HCT116 (cell line): ENCODE measurements around the gene RAB42. TPM values are rescaled to one million over a fixed set of nuclear protein-coding genes. Genes with fewer than 3 reads are reported as not detected.
"Not testable (repeated sequence)": the region's sequence is repeated elsewhere in the genome, so short reads cannot be mapped to it uniquely, and the experiment has no call there.

Experiments used
- ATAC-seq: fragments of 200-7000 bp; cut with Tn5 transposase; 2 replicates; pipeline ENCODE4 v1.9.1; 2020; ENCODE audit warnings: mild to moderate bottlenecking, moderate library complexity
- BruUV-seq: library from RNA; stranded (reverse); fragments of 400-500 nt; replicated peaks from 2 replicates; lab custom pipeline; 2021; lab: Mats Ljungman, UMichigan
- CTCF ChIA-PET: fragments of 300-600 bp; sonication (Branson Sonifier 250); formaldehyde crosslinking; loops from one replicate; lab custom pipeline; 2021; ENCODE audit warnings: antibody characterized with exemption; lab: Charles Lee
- POLR2A ChIA-PET: fragments of 300-600, 350-600 bp; sonication (Branson Sonifier 250); formaldehyde crosslinking; loops from one replicate; lab custom pipeline; 2021; ENCODE audit warnings: antibody characterized with exemption; lab: Charles Lee
- RAD21 ChIA-PET, 2 experiments: fragments of 300-600 bp; sonication (Branson Sonifier 250); formaldehyde crosslinking; loops; one replicate each; lab custom pipeline; 2023; ENCODE audit warnings: low total read pairs in 2 of 2; ENCODE audit not compliant: uncharacterized antibody in 2 of 2, unreplicated experiment in 2 of 2, low non-redundant PET in 1 of 2; lab: Charles Lee
- DNase-seq: peaks from one replicate; pipeline ENCODE4 v3.0.0-alpha.2; 2010; ENCODE audit warnings: low read depth, low spot score
- H2AFZ ChIP-seq: fragments of 200-600 bp; shearing (Covaris generic), sonication (generic); 2 replicates; pipeline ENCODE4 v1.6.1; 2017; ENCODE audit warnings: low read depth, mixed run types, mixed read lengths, antibody characterized with exemption, low read length; ENCODE audit not compliant: poor library complexity, severe bottlenecking
- H3K27ac ChIP-seq: 2 replicates; pipeline ENCODE4 v1.5.1; 2012; ENCODE audit warnings: low read depth, low read length
- H3K27me3 ChIP-seq: fragments of 200-600 bp; sonication (generic); 2 replicates; pipeline ENCODE4 v1.6.1; 2016; ENCODE audit warnings: mixed run types, low read length, mixed read lengths; ENCODE audit not compliant: insufficient read depth
- H3K36me3 ChIP-seq, 2 experiments: fragments of 200-500 bp in 1 of 2; fragments of 200-600 bp in 1 of 2; sonication (Bioruptor generic) in 1 of 2; sonication (generic) in 1 of 2; 2 replicates each; pipeline versions ENCODE4 v1.5.1 to v1.6.1; 2014 to 2016; ENCODE audit warnings: low read length in 2 of 2, inconsistent platforms in 1 of 2, mixed read lengths in 1 of 2, mixed run types in 1 of 2; ENCODE audit not compliant: insufficient read depth in 2 of 2, control insufficient read depth in 1 of 2
- H3K4me1 ChIP-seq, 2 experiments: fragments of 200-600 bp in 1 of 2; sonication (generic) in 1 of 2; 2 replicates each; pipeline versions ENCODE4 v1.5.1 to v1.6.1; 2012 to 2017; ENCODE audit warnings: low read length in 2 of 2, inconsistent platforms in 1 of 2, mild to moderate bottlenecking in 1 of 2, mixed read lengths in 1 of 2, mixed run types in 1 of 2, moderate library complexity in 1 of 2; ENCODE audit not compliant: insufficient read depth in 2 of 2, control insufficient read depth in 1 of 2
- H3K4me2 ChIP-seq: fragments of 200-600 bp; sonication (generic); 2 replicates; pipeline ENCODE4 v1.6.1; 2017; ENCODE audit warnings: mixed run types, low read length, mixed read lengths
- H3K4me3 ChIP-seq, 2 experiments: fragments of 200-600 bp in 1 of 2; sonication (generic) in 1 of 2; replicated peaks in 1 of 2; 2 replicates each; pipeline ENCODE4 v1.5.1; 2011 to 2016; ENCODE audit warnings: low read length in 2 of 2, control low read depth in 1 of 2, low read depth in 1 of 2, mild to moderate bottlenecking in 1 of 2, mixed read lengths in 1 of 2, mixed run types in 1 of 2
- H3K79me2 ChIP-seq: fragments of 200-600 bp; sonication (generic); 2 replicates; pipeline ENCODE4 v1.6.1; 2017; ENCODE audit warnings: mild to moderate bottlenecking, mixed run types, low read length, moderate library complexity, mixed read lengths; ENCODE audit not compliant: insufficient read depth
- H3K9ac ChIP-seq: fragments of 200-600 bp; sonication (generic); 2 replicates; pipeline ENCODE4 v1.6.1; 2016; ENCODE audit warnings: low read length, mixed read lengths
- H3K9me2 ChIP-seq: fragments of 200-600 bp; sonication (generic), shearing (Covaris generic); 2 replicates; pipeline ENCODE4 v1.6.1; 2017; ENCODE audit warnings: mixed run types, mild to moderate bottlenecking, moderate library complexity; ENCODE audit not compliant: insufficient read depth
- H3K9me3 ChIP-seq, 2 experiments: fragments of 200-500 bp in 1 of 2; fragments of 200-600 bp in 1 of 2; sonication (Bioruptor generic) in 1 of 2; sonication (generic) in 1 of 2; 2 replicates each; pipeline ENCODE4 v1.6.1; 2014 to 2017; ENCODE audit warnings: low read length in 2 of 2, mixed read lengths in 2 of 2, inconsistent platforms in 1 of 2, low read depth in 1 of 2, mild to moderate bottlenecking in 1 of 2, mixed run types in 1 of 2, moderate library complexity in 1 of 2; ENCODE audit not compliant: control insufficient read depth in 1 of 2, insufficient read depth in 1 of 2
- H4K20me1 ChIP-seq: fragments of 200-600 bp; sonication (generic), shearing (Covaris generic); 2 replicates; pipeline ENCODE4 v1.6.1; 2017; ENCODE audit warnings: mixed run types, mild to moderate bottlenecking, moderate library complexity; ENCODE audit not compliant: insufficient read depth
- EGR1 ChIP-seq: IDR thresholded peaks from 2 replicates; pipeline ENCODE4 v1.6.1; 2012; ENCODE audit warnings: low read depth
- EZH2phosphoT487 ChIP-seq: fragments of 200-600 bp; IDR thresholded peaks from 2 replicates; pipeline ENCODE4 v1.6.1; 2018; ENCODE audit warnings: antibody characterized with exemption, borderline replicate concordance
- intact Hi-C: fragments of 100-400 bp; cut with micrococcal nuclease; formaldehyde crosslinking; loops from 2 replicates; pipeline ENCODE4 v1.10.0; 2022
- total RNA-seq: library from RNA; stranded (reverse); gene quantifications from one replicate; pipeline ENCODE4 v1.2.1, GENCODE V29; 2021; ENCODE audit not compliant: unreplicated experiment
- TF ChIP-seq, protein P1 (sequence below), 3 experiments: fragments of 200-600 bp in 1 of 3; sonication (generic) in 1 of 3; IDR thresholded peaks in 2 of 3; conservative IDR thresholded peaks in 1 of 3; 2 replicates each; pipeline ENCODE4 v1.5.1; 2012 to 2017; ENCODE audit warnings: low read depth in 2 of 3, low read length in 2 of 3, antibody characterized with exemption in 1 of 3, borderline replicate concordance in 1 of 3, control low read depth in 1 of 3, mild to moderate bottlenecking in 1 of 3, mixed read lengths in 1 of 3, mixed run types in 1 of 3, moderate library complexity in 1 of 3; ENCODE audit not compliant: insufficient read depth in 1 of 3

RAB42 gene
- total RNA-seq, 1 experiment from 2014 or later = not detected

DNA sequence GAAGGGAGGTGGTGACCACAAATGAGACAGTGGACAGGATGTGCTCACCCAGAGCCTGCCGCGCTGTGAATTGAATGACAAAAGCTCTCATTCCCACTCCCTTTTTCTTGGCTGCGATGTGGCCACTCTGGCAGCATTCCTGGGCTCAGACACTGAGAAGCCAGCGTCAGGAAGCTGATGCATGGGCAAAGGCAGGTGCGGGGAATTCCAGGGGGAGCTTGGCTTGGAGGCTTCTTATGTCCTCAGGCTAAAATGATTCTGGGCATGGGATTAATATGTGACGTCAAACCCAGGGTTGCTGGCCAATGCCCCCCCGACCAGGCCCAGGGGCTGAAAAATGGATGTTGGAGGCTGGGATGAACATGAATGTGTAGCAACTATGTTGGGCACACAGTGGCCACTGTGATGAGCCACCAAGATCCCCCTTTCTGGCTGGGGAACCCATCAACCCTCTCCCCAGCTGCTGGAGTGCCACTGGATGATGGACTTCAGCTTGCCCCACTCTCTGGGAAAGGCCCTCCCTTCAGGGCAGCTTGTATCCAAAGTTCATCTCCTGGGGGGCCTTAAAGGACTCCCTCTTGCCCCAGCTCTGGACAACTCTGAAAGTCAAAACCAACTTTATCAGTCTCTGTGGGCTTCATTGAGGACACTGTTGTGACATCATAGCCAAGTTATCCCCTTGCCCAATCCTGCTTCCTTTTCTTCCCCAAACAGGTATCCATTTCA, 2.8 kb downstream of the RAB42 start:
- H3K27me3 ChIP-seq, H4K20me1 ChIP-seq, H2AFZ ChIP-seq, ATAC-seq, H3K79me2 ChIP-seq, H3K9me2 ChIP-seq, H3K9me3 ChIP-seq, RAD21 ChIA-PET, BruUV-seq, intact Hi-C loops, DNase-seq, H3K36me3 ChIP-seq, H3K9ac ChIP-seq, H3K27ac ChIP-seq, H3K4me3 ChIP-seq, CTCF ChIA-PET, H3K4me2 ChIP-seq, H3K4me1 ChIP-seq: not testable (repeated sequence)
- POLR2A ChIA-PET = interaction anchor here (1.2 kb wide), 1 partner anchor 13 kb away, joined by 6 read pairs; no protein-coding TSS in a partner anchor

DNA sequence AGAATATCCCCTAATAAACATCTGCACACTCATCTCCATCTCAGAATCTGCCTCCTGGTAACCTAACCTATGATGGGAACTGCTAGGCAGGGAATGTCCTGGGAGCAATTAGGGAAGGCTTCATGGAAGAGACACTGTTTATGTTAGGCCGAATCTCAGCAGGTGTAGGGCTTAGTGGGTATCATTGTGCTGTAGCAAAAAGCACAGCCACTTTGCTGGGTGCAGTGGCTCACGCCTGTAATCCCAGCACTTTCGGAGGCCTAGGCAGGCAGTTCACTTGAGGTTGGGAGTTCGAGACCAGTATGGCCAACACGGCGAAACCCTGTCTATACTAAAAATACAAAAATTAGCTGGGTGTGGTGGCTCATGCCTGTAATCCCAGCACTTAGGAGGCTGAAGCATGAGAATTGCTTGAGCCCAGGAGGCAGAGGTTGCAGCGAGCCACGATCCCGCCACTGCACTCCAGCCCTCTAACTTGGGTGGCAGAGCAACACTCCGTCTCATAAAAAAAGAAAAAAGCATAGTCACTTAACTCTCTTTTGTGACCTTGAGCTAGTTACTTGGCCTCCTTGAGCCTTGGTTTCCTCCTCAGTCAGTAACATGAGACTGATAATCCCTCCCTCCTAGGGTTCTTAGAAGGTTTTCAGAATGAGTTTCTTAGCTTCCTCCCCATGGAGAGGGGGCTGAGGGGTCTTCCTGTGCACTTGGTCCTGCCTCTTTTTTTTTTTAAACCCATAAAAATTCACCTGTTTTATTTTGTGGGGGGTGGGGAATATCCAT, 3.5 kb downstream of the RAB42 start:
- Histone ChIP-seq H3K9ac (no peak overlapping the region), H3K9me3 (no peaks in the 10 kb centered on the region), H2AFZ (no peak overlapping the region), H3K27ac (no peak overlapping the region), H3K36me3 (peaks cover 0 to 4% of the 10 kb centered on the region in 2 experiments; a peak in 1 of 4 replicates), H3K4me1 (peaks cover 0 to 12% of the 10 kb centered on the region in 2 experiments; a peak in 2 of 4 replicates), H3K79me2 (no peaks in the 10 kb centered on the region), H3K4me2 (no peak overlapping the region), H3K4me3 (no peak overlapping the region), H3K9me2 (no peaks in the 10 kb centered on the region), H4K20me1 (no peaks in the 10 kb centered on the region), H3K27me3 (no peaks in the 10 kb centered on the region)
- DNase-seq = no peak
- no TSS peak for BruUV-seq
- CTCF ChIA-PET = no interaction called here
- POLR2A ChIA-PET = interaction anchor here (1.2 kb wide), 1 partner anchor 14 kb away, joined by 6 read pairs; no protein-coding TSS in a partner anchor
- intact Hi-C loops = no loop called here
- TF ChIP-seq, protein P1, sequence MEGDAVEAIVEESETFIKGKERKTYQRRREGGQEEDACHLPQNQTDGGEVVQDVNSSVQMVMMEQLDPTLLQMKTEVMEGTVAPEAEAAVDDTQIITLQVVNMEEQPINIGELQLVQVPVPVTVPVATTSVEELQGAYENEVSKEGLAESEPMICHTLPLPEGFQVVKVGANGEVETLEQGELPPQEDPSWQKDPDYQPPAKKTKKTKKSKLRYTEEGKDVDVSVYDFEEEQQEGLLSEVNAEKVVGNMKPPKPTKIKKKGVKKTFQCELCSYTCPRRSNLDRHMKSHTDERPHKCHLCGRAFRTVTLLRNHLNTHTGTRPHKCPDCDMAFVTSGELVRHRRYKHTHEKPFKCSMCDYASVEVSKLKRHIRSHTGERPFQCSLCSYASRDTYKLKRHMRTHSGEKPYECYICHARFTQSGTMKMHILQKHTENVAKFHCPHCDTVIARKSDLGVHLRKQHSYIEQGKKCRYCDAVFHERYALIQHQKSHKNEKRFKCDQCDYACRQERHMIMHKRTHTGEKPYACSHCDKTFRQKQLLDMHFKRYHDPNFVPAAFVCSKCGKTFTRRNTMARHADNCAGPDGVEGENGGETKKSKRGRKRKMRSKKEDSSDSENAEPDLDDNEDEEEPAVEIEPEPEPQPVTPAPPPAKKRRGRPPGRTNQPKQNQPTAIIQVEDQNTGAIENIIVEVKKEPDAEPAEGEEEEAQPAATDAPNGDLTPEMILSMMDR (IDR thresholded peaks at IDR 0.05 in 2 of 3, conservative IDR thresholded peaks at IDR 0.05 in 1 of 3; ENCODE audit: borderline replicate concordance in 1 of 3, insufficient read depth in 1 of 3, low read depth in 2 of 3, low read length in 2 of 3) = no peak
- TF ChIP-seq EZH2phosphoT487 (no peak), EGR1 (no peak)
- ATAC-seq = no peak
- RAD21 ChIA-PET = no interaction called here

DNA sequence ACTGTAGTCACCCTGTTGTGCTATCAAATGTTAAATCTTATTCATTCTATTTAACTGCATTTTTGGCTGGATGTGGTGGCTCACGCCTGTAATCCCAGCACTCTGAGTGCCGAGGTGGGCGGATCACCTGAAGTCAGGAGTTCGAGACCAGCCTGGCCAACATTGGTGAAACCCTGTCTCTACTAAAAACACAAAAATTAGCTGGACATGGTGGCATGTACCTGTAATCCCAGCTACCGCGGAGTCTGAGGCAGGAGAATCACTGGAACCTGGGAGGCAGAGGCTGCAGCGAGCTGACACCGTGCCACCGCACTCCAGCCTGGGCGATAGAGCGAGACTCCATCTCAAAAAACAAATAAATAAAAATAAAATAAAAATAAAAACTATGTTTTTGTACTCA, 4.2 kb downstream of the RAB42 start:
- H3K79me2 ChIP-seq, H3K27ac ChIP-seq, RAD21 ChIA-PET, ATAC-seq, BruUV-seq, H3K9me3 ChIP-seq, H4K20me1 ChIP-seq, H3K36me3 ChIP-seq, H3K4me2 ChIP-seq, DNase-seq, H3K9ac ChIP-seq, H3K4me3 ChIP-seq, H3K9me2 ChIP-seq, CTCF ChIA-PET, H3K27me3 ChIP-seq, H2AFZ ChIP-seq, intact Hi-C loops: not testable (repeated sequence)
- POLR2A ChIA-PET = interaction anchor here (1.2 kb wide), 1 partner anchor 14 kb away, joined by 6 read pairs; no protein-coding TSS in a partner anchor
- H3K4me1 ChIP-seq = peaks cover 5 to 17% of the 10 kb centered on the region in 2 experiments; a peak in 3 of 4 replicates
